GM19328 (cell line): ENCODE measurements around the gene EEPD1.
"Not testable (repeated sequence)": the region's sequence is repeated elsewhere in the genome, so short reads cannot be mapped to it uniquely, and the experiment has no call there.

Source experiments
- ATAC-seq: cut with Tn5 transposase; IDR thresholded peaks from one replicate; pipeline ENCODE4 v1.9.1; 2021; ENCODE audit warnings: mild to moderate bottlenecking, moderate library complexity; ENCODE audit not compliant: unreplicated experiment

EEPD1 gene

DNA sequence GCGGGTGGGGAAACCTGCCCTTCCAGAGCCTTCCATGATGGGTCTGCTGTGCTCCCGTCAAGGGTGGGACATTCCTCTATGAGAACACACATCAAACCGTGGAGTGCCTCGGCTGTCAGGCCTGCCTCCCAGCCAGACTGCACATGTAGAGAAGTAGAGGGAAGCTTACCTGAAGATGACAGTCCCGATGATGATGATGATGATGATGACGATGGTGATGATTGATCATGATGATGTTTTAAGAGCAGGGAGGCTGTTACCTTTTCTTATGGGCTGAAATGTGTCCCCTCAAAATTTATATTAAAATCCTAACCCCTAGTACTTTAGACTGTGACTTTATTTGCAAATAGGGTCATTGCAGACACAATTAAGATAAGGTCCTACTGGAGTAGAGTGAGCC, 160.6 kb downstream of the EEPD1 start:
- ATAC-seq = no peak

DNA sequence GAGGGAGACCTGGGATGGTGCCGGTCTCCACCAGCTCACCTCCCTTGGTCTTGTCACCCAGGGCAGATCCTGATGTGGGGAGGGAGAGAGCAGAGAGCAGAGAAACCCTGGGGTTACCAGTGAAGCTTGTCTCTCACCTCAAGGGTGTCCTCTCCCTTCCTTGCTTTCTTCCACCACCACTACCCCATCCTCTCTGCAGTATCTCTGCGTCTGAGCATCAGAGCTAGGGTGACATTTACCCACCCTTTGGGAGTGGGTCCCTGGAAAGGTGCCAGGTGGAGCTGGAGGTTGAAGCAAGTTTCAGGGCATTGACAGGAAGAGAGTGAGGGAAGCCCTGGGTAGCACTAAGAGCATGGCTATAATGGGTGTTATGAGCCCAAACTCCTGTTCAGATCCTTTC, 161.4 kb downstream of the EEPD1 start:
- no peak for ATAC-seq

DNA sequence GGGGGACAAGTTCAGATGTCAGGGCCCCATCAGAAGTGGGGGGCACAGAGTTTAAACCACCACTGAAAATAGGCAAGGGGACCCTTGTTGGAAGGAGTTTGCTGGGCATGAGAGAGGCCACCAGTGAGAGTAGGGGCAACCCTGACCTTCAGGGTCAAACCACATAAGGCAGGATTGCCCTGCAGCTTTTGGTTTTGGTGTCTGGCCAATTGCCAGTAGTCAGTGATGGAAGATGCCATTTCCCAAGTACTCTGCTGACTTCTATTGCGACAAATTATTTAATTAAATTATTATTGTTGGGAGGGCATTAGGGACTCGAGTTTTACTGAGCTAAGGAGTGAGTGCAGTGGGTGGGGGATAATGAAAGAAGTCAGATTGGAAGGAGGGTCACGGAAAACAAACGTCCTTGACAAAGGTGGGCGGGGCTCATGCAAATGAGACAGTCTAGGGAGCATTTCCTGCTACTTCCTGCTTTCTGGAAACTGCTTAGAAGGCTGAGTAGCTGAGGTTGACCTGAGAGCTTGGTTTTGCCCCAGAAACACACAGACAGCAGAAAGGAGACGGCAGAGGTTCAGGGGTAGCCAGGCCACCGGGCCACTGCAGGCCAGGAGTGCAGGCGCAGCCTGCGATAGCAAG, 162.4 kb downstream of the EEPD1 start:
- ATAC-seq = no peak

DNA sequence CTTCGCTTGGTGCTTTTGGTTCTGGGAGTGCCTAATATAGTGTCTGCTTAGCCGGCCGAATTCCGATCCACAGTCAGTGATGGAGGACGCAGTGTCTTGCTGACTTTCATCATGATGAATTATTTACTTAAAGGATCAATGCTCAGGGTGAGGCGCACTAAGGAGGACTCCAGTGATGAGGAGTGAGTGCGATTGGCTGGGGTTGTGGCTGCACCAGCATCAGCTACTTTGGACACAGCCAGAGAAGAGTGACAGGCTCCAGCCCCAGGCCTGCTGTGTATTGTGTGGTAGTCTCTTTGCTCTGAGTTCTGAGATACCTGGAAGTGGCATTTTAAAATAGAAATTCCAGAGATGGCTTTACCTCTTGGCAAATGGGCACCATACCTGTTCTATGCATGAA, 163.3 kb downstream of the EEPD1 start:
- no peak for ATAC-seq

DNA sequence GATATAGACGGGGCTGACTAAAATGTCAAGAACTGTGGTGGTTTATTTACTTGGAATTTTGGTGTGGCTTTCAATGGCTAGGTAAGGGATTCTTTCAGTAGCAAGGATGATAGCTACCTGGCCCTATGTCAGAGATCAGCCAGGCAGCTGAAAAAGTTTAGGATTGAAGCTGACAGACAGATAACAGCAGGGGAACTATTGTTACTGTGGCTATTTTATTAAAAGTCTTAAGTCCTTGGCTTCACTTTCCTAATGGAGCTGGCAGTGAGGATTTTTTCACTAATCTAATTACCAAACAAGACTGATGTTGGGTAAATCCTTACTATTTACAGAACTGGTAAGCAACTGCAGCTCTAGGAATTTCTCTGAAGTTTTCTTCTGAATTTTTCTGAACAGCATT, 164.2 kb downstream of the EEPD1 start:
- ATAC-seq = no peak

DNA sequence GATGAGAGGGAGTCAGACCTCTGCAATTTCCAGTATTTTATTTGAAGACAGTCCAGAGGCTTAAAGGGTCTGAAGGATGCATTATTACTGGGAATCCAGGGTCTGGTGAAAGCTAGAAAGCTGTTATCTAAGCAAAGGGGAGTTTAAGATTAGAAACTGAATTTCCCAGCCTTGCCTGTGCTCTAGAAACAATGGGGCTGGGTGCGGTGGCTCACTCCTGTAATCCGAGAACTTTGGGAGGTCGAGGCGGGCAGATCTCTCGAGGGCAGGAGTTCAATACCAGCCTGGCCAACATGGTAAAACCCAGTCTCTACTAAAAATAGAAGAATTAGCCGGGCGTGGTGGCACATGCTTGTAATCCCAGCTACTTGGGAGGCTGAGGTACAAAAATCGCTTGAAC, 165.1 kb downstream of the EEPD1 start:
- ATAC-seq = no peak

DNA sequence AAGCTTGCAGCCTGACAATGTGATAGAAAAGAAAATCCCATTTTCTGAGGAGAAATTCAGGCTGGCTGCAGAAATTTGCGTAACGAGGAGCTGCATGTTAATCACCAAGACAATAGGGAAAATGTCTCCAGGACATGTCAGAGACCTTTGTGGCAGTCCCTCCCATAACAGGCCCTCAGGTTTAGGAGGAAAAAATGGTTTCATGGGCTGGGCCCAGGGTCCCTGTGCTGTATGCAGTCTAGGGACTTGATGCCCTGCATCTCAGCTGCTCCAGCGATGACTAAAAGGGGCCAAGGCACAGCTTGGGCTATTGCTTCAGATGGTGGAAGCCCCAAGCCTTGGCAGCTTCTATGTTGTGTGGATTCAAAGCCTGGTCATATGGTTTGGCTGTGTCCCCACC, 168.2 kb downstream of the EEPD1 start:
- not testable (repeated sequence) for ATAC-seq

DNA sequence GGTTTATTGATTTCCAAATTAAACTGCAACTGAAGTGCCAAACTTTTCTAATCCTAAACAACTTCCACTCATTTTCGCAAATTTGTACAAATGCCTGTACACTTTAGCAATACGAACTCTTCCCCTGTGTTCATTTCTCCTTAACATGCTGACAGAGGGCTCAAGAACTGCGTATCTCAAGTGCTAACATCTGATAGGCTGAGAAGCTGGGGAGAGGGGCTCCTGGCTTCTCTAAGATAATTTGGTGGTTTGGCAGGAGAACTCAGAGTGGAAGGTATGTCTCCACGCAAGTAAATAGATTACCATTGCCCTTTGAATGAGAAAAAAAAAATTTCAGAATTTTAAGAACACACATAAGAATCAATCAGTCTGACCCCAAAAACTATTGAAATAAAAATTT, 183.3 kb downstream of the EEPD1 start:
- ATAC-seq = no peak

DNA sequence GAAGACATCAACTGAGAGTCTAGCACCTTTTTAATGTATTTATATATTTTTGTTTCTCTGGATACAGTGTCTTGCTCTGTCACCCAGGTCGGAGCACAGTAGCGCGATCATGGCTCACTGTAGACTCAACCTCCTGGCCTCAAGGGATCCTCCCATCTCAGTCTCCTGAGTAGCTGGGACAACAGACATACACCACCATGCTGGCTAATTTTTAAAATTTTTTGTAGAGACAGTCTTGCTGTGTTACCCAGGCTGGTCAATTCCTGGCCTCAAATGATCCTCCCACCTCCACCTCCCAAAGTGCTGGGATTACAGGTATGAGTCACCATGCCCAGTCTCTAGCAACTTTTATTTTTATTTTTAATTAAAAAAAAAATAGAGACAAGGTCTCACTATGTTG, 185.2 kb downstream of the EEPD1 start:
- ATAC-seq = no peak

DNA sequence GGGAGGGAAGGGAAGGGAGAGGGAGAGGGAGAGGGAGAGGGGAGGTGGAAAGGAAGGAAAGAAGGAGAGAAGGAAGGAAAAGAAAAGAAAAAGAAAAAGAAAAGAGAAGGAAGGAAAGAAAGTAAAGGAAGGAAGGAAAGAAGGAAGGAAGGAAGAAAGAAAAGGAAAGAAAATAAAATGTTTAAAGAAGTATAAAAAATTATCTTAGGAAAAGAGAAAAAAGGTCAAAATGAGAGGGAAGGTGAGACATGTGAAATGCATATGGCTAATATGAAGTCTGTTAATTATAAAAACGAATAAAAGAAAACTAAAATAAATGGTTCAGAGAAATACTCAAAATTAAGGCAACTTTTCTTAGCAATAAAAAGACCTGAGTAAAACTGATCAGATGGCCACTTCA, 190.5 kb downstream of the EEPD1 start:
- ATAC-seq = no peak

DNA sequence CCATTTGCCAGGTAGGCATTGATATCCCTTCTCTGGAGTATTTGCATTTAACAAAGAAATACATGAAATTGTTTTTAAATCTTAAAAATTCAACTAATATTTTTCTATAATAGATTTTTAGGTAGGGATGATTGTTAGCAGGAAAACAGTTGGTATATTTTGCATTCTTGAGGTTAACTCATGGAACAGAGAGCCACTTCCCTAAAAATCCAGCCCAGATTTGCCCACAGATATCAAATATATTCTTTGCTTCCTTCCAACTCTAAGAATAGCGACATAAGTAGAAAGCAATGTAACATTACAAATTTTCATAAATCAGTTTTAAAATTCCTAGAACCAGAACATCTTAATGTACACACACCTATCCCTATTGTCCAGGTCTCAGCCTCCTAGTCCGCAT, 191.6 kb downstream of the EEPD1 start:
- no peak for ATAC-seq

DNA sequence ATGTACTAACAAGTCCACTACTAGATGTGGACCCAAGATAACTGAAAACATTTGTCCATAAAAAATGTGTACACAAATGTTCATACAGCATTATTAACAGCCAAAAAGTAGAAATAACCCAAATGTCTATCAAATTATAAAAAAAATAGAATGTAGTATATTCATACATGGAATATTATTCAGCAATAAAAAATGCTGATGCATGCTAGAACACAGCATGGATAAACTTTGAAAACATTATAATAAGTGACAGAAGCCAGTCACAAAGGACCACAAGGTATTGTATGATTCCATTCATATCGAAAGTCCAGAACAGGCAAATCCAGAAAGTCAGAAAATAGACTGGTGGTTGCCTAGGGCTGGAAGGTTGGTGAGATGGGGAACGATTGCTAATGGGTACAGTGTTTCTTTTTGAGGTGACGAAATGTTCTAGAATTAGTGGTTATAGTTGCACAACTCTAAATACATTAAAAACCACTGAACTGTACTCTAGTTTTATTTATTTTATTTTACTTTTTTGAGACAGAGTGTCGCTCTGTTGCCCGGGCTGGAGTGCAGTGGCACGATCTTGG, 193.3 kb downstream of the EEPD1 start:
- ATAC-seq = no peak

DNA sequence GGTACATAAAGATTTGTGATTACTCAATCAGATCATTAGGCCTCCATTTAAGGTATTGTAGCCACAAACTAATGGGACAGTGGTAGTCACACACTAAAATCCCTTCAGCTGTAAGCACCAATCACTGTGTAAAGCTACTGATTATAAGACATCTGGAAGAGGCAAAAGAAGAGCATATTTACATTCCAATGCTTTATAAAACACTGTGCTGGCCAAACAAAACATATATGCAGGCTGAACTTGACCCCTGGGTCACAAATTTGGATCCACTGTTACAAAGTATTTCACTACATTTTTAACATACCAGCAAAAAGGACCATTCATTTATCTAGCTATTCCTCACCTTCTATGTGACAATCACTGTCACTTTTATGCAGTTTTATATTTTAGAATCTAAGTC, 195.2 kb downstream of the EEPD1 start:
- no peak for ATAC-seq

DNA sequence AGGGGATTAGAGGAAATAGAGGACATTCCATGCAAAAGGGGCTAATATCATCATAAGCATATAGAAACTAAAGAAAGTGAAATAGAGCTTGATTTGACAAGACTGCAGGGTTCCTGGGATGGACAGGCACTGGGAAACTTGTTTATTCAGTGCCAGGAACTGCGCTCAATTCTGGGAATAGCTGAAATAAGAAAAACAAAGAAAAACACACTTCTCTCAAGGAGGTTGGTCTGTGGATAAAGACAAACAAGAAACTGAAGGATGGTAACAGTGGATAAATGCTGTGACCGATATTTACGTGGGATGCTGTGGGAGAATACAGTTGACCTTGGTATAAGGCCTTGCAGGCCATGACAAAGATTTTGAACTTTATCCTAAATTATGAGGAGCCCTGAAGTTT, 195.7 kb downstream of the EEPD1 start:
- ATAC-seq = no peak

DNA sequence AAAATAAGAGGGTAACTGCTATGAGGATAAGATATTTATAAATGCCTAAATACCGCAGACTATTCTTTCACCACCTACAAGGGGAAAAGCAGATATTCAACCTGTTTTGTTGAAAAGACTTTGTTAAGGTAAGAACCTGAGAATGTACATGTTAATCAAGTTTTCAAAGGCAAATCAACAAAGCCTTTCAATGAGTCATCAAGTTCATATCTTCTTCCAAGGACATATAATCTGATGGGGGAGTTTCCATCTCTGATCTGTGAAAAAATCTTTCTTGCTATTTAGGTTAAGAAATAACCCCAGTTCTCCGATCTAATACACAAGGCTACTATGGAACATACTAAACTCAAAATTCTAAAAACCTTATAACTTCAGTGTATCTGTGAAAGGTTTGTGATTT, 196.6 kb downstream of the EEPD1 start:
- no peak for ATAC-seq
